Measurements from ENCODE around the gene HOXB13.

Gene HOXB13

GRCh38 chr17:48728232-48729231, at the start of gene HOXB13:
Gene HOXB13 (minus strand): TSS chr17:48728750. CDS start chr17:48728593, 157 bp downstream.
- DNase-seq = no peak

GRCh38 chr17:48776602-48777001, 48.1 kb upstream of the HOXB13 start:
- DNase-seq = no peak

- DNase-seq = no peak
These were observed 44.7 kb upstream of the HOXB13 start for GRCh38 chr17:48773245-48773644.

GRCh38 chr17:48770954-48771353, 42.4 kb upstream of the HOXB13 start:
- no peak for DNase-seq

GRCh38 chr17:48769009-48769675, 40.6 kb upstream of the HOXB13 start:
- DNase-seq = no peak

GRCh38 chr17:48767263-48767774, 38.8 kb upstream of the HOXB13 start:
- no peak for DNase-seq

GRCh38 chr17:48761114-48761513, 32.6 kb upstream of the HOXB13 start:
- DNase-seq = no peak

GRCh38 chr17:48760411-48760810, 31.9 kb upstream of the HOXB13 start:
- DNase-seq = no peak

GRCh38 chr17:48759288-48759687, 30.7 kb upstream of the HOXB13 start:
- DNase-seq = no peak

- no peak for DNase-seq
These were observed 29.0 kb upstream of the HOXB13 start for GRCh38 chr17:48757524-48757961.

- DNase-seq = no peak
These were observed 28.3 kb upstream of the HOXB13 start for GRCh38 chr17:48756830-48757251.

- no peak for DNase-seq
These were observed 26.8 kb upstream of the HOXB13 start for GRCh38 chr17:48755356-48755755.

- no peak for DNase-seq
These were observed 26.1 kb upstream of the HOXB13 start for GRCh38 chr17:48754500-48755261.

- no peak for DNase-seq
These were observed 25.4 kb upstream of the HOXB13 start for GRCh38 chr17:48753794-48754499.

- no peak for DNase-seq
These were observed 24.1 kb upstream of the HOXB13 start for GRCh38 chr17:48752399-48753288.

GRCh38 chr17:48751733-48752398, 23.3 kb upstream of the HOXB13 start:
- DNase-seq = no peak

GRCh38 chr17:48751172-48751571, 22.6 kb upstream of the HOXB13 start:
- no peak for DNase-seq

- DNase-seq = no peak
These were observed 21.3 kb upstream of the HOXB13 start for GRCh38 chr17:48749621-48750553.
